HG03378 (cell line): ENCODE measurements around the gene MAP3K13.

Experiments
- ATAC-seq: cut with Tn5 transposase; IDR thresholded peaks from one replicate; pipeline ENCODE4 v1.9.1; 2021; ENCODE audit warnings: mild to moderate bottlenecking, moderate library complexity; ENCODE audit not compliant: unreplicated experiment

The MAP3K13 gene, protein sequence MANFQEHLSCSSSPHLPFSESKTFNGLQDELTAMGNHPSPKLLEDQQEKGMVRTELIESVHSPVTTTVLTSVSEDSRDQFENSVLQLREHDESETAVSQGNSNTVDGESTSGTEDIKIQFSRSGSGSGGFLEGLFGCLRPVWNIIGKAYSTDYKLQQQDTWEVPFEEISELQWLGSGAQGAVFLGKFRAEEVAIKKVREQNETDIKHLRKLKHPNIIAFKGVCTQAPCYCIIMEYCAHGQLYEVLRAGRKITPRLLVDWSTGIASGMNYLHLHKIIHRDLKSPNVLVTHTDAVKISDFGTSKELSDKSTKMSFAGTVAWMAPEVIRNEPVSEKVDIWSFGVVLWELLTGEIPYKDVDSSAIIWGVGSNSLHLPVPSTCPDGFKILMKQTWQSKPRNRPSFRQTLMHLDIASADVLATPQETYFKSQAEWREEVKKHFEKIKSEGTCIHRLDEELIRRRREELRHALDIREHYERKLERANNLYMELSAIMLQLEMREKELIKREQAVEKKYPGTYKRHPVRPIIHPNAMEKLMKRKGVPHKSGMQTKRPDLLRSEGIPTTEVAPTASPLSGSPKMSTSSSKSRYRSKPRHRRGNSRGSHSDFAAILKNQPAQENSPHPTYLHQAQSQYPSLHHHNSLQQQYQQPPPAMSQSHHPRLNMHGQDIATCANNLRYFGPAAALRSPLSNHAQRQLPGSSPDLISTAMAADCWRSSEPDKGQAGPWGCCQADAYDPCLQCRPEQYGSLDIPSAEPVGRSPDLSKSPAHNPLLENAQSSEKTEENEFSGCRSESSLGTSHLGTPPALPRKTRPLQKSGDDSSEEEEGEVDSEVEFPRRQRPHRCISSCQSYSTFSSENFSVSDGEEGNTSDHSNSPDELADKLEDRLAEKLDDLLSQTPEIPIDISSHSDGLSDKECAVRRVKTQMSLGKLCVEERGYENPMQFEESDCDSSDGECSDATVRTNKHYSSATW

GRCh38 chr3:185362850-185363661 lies at the start of gene MAP3K13:
TSS of gene MAP3K13 (plus strand) at chr3:185363136. CDS start at chr3:185428582, 65,446 bp downstream.
- ATAC-seq = peak; percentile 92

- ATAC-seq = no peak
These were observed 49.2 kb upstream of the MAP3K13 start for GRCh38 chr3:185313693-185314246.

GRCh38 chr3:185316740-185317412 lies 46.1 kb upstream of the MAP3K13 start:
- no peak for ATAC-seq

- ATAC-seq = no peak
These were observed 45.3 kb upstream of the MAP3K13 start for GRCh38 chr3:185317674-185318073.

- ATAC-seq = no peak
These were observed 44.8 kb upstream of the MAP3K13 start for GRCh38 chr3:185318141-185318540.

- no peak for ATAC-seq
These were observed 43.1 kb upstream of the MAP3K13 start for GRCh38 chr3:185319801-185320200.

GRCh38 chr3:185320949-185321348 lies 42.0 kb upstream of the MAP3K13 start:
- ATAC-seq = no peak

DNA sequence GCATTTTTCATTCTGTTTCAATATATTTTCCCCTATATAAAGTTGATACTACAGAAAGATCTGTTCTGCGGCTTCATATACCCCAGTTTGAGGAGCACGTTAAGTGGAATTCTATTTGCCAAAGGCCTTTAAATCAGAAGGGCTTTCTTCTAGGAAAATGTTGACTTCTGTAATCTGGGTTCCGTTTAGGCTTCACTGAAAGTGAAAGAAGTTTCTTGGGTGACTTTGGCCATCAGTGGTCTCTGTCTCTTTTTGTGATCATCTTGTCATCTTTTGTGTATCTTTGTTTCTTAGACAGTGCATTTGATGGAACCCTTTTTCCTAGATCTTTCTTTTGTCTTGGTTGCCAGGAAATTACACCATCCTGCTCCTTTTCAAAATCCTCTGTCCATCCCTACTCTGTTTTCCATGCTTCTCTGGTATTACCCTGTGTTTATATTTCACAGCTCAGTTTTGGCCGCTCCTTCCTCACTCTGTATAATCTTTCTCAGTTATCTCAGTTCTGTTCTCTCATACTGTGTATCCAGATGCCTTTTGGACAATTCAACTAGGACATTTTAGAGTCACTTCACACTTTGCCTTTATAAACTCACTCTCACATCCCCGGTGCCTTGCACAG lies 40.7 kb upstream of the MAP3K13 start:
- no peak for ATAC-seq

- ATAC-seq = no peak
These were observed 36.8 kb upstream of the MAP3K13 start for GRCh38 chr3:185325946-185326791.

- no peak for ATAC-seq
These were observed 35.9 kb upstream of the MAP3K13 start for GRCh38 chr3:185327062-185327461.

DNA sequence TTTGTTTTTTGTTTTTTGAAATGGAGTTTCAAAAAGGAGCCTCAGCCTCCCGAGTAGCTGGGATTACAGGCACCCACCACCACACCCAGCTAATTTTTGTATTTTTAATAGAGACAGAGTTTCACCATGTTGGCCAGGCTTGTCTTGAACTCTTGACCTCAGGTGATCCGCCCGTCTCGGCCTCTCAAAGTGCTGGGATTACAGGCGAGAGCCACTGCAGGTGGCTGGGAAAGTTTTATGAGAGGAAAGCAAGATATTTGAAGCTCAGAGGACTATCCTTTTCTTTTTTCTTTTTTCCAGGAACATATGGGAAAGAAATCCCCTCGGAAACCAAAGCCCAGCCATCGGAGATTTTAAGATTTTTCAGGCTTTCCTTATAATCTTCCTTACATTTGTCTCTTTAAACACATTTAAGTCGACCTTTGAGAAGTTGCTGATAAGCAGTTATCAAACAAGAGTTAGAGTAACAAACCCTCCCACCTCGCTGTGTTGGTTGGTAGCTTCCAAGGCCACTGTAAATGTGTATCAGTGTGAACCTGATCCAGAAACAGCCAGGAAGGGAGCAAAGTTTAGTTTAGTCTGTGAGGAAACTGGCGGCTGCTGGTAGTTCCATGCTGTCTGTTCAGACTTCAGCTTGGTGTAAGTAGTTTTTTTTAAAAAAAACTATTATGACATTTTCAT lies 34.5 kb upstream of the MAP3K13 start:
- no peak for ATAC-seq

DNA sequence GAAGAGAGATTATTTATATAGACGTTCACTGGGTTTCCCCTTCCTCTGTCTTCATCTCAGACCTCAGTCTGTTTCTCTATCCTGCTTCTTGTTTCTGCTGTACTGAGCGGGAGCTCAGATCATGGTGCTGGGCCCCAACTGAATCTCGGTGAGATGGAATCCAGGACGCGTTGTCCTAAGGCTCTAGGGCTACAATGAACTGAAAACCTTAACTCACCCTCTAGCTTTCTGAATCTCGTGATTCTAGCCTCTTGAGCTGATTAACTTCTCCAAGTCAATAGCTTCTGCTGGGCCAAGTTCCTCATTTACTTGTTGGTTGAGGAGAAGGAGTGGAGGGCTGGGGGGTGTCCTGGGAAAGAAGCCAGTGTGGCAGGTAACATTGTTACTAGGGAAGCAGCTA lies 32.7 kb upstream of the MAP3K13 start:
- no peak for ATAC-seq

DNA sequence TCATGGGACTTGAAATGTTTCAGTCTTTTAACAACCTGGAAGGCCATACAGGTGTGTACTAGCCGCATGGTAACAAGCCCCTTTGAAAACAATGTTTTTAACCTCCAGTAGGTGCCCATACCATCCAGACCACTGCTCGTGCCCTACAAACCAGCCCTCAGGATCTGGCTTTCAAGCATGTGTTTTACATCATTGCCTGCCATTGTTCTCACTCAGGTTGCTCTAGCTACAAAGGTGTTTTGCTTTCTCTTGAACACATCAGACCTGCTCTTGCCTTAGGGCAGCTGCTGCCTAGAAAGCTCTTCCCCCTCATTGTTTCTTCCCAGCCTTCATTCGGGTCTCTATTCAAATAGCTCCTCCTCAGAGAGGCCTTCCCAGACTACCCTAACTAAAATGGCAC lies 32.3 kb upstream of the MAP3K13 start:
- ATAC-seq = no peak

- peak; percentile 98 for ATAC-seq
These were observed 30.8 kb upstream of the MAP3K13 start for GRCh38 chr3:185332026-185332735.

DNA sequence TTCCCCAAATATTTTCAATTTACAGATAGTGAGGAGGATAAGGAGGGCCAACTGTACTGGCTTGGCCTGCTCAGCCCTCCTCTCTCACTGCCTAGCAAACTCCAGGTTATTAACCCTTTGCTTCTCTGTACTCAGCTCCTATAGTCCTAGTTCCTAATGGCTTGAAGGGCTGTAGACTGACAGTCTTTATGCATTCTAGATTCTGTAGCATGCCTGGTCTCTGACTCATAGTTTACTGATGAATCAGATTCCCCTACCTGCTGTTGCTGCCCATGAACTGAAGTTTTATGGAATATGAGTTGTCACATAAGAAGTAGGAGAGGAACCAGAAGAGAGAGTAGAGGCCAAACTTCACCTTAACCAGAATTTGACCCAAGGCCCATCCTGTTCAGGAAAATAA lies 27.1 kb upstream of the MAP3K13 start:
- no peak for ATAC-seq

GRCh38 chr3:185337231-185337816 lies 25.6 kb upstream of the MAP3K13 start:
- no peak for ATAC-seq

- ATAC-seq = no peak
These were observed 23.0 kb upstream of the MAP3K13 start for GRCh38 chr3:185339945-185340344.
